ENCODE data around the gene MYH6.
A peak's percentile ranks its signal among the peaks of the same experiment; 100 is the strongest.

Gene MYH6

DNA sequence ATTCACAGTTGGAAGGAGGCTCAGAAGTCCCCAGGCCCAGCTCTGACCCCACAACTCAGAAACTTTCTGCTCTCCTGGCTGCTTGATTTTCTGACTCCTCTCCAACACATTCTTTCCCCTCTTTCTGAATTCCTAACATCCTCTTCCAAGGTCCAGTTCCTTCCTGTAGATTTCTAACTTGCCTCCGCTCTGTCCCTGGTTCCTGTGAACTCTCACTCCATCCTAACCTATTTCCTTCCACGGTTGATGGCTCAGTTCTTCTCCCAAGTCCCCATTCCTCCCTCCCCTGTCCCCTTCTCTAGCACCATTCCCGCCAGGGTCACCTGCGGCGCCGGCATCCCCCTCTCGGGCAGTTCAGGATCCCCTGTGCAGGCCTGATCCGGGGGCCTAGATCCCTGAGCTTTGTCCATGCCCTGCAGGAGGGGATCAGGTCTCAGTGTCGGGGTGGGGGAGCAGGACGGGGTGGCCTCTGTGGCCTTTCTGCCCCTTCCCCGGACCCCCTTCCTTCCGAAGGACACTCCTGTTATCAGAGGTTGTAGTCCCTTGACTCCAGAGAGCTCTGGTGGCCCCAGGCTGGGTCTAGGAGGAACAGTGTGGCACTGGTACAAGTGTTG, 49.4 kb downstream of the MYH6 start:
- no peak for DNase-seq (ENCODE audit: low read depth, low spot score)

DNA sequence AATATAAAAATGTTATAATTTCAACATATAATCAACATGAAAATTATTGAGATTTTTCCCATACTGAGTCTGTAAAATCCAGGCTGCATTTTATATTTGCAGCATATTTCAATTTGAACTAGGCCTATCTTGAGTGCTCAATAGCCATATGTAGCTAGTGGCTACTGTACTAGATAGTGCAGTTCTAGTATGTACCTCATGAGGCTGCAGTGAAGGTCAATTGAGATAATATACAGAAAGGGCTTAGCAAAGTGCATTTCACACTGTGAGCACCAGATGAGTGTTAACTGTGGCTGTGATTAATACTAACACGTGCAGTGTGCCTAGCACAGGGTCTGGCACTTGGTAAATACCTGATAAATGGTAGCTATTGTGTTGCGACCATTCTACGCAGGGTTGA, 50.0 kb downstream of the MYH6 start:
- no peak for DNase-seq (ENCODE audit: low read depth, low spot score)

DNA sequence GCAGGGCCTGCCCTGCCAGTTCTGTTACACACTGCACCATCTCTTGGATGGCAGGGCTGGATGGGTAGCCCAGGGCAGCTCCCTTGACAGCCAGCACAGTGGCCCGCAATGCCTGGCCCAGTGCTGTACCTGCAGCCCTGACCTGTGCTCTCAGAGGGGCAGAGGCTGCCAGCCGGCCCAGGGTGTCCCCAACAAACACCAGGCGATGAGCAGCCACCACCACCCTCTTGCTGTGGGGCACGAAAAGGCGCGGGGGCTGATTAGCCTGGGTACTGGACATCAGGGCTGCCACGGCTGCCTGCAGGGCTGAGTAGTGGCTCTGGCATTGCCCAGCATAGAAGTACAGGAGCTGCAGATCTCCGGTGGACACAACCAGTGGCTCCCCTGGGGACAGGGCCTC, 50.8 kb downstream of the MYH6 start:
- DNase-seq (ENCODE audit: low read depth, low spot score): no peak

DNA sequence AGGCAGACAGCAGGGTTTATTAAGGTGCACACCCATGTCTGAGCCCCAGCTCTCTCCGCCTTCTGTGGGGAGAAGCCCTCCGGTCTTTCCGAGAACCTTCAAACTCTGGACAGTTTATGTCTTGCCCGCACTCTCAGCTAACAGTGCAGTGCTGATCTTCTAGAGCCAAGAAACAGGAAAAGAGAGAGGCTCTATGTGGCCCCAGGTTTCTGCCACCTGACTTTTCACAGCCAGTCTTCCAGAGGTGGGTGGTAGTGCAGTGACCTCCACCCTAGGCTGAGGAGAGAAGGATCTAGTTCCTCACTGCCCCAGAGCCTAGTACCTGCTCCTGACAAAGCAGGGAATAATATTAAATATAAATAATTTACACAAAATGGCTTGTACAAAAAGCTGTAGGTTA, 51.4 kb downstream of the MYH6 start:
- no peak for DNase-seq (ENCODE audit: low read depth, low spot score)

DNA sequence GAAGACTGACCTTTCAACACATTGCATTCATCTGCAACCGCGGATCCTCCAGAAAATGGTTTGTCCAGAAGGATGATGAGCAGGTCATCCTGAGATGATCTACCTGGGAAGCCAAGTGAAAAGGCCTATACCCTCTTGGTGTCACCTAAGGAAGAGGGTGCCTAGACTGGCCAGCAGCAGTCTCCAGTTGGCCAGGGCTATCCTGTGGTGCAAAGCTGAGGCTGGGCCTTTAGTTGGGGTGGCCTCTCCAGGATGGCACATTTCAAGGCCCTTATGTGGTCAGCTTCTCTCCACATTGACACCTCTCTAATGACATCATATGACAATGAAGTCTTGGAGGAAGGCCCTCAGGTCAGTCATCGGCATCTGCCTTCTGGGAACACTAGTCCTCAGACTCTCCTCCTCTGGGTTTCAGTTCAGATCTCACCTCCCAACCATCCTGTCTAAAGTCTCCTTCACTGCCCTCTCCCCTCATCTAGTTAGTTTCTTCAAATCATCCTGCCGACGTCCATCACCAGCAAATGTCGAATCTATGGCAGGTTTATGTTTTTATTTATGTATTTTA, 52.1 kb downstream of the MYH6 start:
- DNase-seq (ENCODE audit: low read depth, low spot score): no peak

DNA sequence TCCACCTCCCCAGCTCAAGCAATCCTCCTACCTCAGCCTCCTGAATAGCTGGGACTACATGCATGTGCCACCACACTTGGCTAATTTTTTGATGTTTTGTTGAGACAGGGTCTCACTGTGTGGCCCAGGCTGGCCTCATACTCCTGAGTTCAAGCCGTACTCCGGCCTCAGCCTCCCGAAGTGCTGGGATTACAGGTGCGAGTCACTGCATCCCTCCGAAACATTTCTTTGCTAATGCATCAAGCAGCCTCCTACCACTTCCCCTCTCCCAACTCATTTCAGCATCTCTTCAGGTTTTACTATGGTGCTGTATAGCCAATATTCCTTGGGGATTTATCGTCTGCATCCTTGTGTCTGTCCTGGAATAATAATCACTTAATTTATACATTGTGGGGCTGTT, 53.1 kb downstream of the MYH6 start:
- DNase-seq (ENCODE audit: low read depth, low spot score): no peak

DNA sequence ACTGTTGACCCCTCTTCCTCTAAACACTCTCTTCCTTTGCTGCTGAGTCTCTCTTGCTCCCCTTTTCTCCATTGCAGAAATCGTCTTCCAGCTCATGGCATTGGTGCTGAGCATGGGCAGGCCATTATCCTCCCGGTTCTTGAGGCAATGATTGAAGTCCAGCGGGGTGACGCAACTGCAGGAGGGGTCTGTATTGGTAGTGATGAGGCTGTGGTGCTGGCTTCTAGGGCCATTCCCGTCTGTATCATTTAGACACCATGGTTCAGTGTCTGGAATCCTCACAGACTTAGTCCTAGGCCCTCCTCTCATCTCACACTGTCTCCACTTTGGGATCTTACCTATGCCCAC, 54.7 kb downstream of the MYH6 start:
- DNase-seq (ENCODE audit: low read depth, low spot score): no peak

DNA sequence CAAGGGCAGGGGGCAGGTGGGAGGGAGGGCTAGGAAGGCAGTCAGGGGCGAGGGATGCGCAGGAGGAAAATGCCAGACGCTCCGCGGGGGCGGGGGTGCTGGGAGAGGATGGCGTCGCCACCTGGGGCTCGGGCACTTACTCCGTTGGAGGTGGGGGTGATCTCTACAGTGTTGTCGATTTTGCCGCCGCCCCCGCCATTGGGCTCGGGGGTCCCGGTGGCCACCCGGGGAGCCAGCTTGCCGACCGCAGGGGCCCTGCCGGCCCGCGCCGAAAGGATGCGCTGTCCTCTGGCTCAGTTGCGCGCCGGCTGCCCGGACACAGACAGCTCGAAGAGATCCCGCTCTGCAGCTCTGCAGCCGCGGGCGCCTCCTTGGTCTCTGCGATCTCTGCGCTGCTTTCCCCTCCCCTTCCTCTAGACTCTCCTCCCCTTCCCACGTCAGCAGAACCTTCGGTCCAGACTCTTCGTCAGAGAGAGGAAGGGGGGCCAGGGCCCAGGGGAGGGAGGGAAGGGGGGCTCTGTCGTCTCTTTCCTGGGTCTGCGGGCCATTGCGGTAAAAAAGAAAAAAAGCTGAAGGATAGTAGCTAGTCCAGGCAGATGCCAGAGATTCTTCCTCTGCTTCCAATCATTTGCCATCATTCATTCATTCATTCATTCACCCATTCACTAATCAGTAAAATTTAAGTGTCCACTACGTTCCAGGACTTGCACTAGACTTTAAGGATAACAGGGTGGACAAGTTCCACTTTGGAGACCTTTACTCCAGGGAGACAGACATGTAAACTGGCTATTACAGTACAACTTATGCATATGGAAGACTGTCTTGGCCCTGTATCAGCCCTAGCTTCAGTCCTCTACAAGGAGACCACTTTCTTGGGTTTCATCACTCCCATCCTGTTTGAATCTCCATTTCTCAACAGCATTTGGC, 55.3 kb downstream of the MYH6 start, which contains the start of gene SLC22A17:
SLC22A17 (minus strand) TSS at position 382 of the 927 bp plus-strand sequence.
- DNase-seq (ENCODE audit: low read depth, low spot score): peak; percentile 90

DNA sequence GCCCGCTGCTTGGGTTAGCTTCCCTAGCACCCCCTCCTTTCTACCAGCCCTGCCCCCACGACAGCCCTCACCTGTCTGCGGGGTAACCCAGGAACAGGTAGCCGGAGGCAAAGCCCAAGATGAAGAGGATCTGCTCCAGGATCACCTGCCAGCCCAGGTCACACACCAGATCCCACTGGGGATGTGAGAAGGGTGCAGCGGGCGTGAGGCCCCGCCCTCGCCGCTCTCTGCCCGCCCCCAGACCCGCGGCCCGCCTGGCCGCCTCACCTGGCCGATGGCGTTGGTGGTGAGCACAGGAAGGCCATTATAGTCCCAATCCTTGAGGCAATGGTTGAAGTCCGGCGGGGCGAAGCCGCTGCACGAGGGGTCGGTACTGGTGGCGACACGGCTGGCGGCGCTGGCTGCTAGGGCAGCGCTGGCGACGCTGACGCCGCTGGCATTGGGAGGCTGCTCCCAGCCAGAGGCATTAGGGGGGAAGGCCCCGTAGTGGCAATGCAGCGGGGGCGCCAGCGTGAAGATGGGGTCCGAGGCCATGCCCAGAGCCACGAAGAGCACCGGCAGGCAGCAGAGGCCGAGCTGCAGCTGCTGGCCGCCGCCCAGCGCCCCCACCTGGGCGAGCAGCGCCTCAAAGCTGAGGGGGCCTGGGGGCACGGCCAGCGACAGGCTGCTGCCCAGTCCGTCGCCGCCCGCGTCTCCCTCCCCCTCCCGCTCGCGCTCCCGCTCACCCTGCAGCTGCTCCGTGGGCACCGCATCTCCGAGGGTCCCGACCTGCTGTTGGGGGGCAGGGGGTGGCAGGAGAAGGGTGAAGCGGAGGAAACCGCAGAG, 56.2 kb downstream of the MYH6 start:
- peak; percentile 42 for DNase-seq (ENCODE audit: low read depth, low spot score)

DNA sequence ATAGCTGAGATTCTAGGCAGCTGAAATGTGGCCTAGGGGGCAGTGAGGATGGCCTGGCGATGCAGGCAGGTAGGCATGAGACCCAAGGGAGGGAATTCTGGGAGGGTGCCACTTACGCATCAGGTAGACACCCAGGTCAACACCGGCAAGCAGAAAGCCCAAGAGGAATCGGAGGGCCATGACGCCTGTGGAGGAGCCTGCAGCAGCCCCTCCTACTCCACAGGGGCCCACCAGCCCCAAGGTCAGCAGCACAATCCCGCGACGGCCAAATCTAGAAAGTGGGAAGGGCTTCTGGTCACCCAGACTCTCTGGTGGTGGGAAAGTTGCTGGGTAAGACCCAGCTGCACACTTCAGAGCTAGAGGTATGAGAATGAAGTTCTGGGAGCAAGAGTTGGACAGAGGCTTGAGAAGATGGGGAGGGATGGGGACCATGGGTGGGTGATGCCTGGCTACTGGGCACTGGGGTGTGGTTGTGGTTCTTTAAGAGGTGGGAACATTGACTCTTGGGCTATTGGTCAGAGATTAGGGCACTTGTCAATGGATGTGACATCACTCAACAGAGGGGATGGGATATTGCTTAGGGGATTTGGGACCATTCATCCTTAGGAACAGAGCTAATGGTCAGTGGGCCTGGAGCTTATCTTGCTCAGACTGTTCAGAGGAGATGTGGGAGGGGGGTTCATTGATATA, 58.8 kb downstream of the MYH6 start:
- DNase-seq (ENCODE audit: low read depth, low spot score): no peak

DNA sequence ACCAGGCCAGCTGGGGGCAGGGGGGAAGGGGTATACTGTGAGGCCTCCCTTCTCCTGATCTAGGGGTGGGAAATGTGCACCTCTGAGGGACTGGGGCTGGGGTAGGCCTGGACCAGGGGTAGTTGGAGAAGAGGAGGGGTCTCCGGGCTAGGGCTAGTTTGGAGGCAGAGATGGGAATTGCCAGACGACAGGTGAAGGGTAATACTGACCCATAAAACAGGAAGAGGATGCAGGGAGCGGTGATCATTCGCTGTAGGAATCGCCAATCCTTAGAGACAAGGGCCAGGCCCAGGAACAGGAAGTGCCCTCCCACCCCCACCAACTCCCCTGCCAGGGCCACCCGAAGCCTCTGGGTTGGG, 59.8 kb downstream of the MYH6 start:
- DNase-seq (ENCODE audit: low read depth, low spot score): no peak

DNA sequence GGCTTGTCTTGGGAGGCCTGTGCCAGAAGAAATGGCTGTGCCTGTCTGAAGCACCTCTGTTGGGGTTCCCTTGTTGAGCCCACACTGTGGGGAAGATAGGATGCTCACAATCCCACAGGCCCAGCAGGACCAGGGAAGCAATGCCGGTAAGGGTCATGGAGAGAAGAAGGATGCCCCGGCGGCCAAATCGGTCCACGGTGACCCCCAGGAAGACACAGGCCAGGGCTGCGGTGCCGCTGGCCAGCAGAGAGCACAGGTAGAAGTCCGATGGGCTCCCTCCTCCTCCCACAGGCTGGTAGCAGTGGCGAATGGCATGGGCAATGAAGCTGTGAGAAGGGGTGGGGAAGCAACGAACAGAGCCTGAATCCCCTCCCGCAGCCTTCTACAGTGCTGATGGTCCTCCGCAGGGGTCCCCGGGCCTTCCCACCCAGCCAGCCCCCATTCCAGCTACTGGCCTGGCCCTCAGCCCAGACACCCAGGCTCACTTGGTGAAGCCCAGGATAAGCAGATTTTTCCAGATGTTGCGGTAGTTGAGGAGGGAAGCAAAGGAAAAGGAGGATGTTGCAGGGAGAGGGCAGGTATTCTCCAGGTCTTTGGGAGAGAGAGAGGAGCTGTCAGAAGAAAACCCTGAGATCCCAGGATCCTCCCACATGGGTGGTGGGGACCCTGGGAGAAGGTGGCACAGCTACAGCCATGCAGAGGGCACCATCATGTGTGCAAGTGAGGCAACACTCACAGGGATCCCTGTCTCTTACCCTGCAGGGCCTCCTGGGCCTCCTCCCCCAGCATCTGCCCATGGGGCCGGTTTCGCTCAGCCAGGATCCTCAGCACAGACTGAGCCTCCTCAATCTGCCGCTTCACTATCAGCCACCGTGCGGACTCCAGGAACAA, 60.4 kb downstream of the MYH6 start:
- DNase-seq (ENCODE audit: low read depth, low spot score): no peak

DNA sequence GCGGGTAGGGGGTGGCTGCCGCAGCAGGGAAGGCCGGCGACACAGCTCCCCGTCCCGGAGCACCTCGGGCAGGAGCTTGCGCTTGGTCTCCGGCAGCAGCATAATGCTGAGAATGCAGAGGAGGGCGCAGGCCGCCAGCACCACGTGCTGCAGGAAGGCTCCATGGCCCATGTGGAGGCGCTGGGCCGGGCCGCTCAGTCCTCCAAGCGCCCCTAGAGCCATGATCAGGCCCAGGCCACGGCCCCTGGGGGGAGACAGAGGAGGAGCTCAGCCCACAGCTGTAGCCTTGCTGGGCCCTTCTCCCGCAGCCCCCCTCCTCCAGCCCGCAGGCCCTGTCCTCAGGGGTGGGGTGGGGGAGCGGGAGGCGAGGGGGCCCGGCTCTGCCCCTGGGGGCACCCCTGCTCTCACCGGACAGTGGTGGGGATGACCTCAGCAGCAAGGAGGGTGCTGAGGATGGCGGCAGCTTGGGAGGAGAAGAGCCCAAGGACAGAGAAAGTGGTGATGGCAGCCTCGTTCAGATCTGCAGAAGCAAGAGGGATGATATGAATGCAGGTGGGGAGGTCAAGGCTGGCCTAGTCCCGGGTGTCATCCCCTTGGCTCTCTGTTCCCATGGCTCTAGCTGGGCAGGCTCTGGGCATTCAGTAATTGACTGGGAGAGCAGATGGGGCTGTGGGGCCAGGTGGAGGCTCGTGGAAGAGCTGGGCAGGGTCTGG, 61.2 kb downstream of the MYH6 start:
- DNase-seq (ENCODE audit: low read depth, low spot score): peak; percentile 31

DNA sequence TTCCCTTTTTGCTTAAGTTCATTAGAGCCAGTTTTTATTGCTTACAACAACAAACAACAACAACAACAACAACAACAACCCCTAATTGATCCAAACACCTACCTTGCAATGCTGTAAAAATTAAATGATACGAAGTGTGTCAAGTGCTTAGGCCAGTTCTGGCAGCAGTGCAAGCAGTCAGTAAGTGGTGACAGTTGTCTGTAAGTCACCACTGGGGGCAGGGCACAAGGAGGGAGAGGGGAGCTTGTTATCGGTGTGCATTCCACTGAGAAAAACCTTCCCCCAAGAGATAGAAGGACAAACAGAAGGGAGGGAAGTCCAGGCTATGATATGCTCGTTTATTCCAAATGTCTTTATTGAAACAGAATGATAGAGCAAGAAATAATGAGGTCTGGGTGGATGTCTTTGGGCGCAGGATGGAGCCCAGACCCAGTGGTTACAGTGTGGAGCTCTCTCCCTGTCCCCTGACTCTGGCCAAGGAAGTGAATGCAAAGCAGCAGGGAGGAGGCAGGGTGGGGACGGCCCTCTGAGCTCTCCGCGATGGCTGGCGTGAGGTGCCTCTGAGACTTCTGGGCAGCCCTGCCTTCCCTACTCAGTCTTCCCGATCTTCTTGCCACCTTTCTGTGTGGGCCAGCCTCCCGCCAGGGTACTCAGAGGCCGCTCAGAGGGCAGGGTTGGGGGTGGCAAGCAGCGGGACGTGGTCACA, 61.9 kb downstream of the MYH6 start:
- peak; percentile 47 for DNase-seq (ENCODE audit: low read depth, low spot score)

DNA sequence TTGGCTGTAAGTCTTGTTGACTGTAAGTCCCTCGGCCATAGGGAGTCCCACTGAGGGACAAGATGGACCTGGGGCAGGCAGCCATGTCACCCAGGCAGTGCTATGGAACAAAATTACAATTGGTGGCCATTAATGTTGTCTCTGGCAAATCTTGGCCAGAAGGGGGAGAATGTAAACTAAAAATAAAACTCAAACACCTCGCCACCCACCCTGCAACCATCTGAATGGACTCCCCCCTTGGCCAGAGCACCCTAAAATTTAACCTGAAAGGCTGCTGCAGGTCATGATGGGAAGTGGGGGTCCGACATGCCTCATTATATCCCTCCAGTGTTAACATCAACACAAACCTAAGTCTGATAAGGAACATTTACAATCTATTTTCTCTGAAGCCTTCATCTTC, 63.6 kb downstream of the MYH6 start:
- DNase-seq (ENCODE audit: low read depth, low spot score): no peak

DNA sequence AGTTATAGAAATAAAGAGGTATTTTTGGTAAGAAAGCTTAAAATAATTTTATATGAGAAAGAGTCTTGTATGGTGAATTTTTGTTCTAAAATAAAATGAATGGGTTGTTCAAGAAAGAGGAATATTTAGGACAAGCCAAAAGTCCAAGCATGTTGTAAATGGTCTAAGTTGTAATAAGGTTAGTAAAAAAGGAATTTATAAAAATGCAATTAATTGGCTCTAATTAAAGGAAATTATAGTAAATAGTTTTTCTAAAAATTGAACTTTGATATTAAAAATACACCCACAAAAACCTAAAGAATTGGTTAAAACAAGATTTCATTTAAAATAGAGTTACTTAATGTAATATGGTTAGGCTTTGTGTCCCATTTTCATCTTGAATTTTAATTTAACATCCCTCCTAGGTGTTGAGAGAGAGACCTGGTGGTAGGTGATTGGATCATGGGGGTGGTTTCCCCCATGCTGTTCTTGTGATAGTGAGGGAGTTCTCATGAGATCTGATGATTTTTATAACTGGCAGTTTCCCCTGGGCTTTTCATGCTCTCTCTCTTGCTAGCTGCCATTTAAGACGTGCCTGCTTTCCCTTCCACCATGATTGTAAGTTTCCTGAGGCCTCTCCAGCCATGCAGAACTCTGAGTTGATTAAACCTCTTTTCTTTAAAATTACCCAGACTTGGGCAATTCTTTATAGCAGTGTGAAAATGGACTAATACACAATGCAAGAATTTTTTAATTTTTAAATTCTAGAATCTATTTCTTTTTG, 68.4 kb downstream of the MYH6 start:
- DNase-seq (ENCODE audit: low read depth, low spot score): no peak

DNA sequence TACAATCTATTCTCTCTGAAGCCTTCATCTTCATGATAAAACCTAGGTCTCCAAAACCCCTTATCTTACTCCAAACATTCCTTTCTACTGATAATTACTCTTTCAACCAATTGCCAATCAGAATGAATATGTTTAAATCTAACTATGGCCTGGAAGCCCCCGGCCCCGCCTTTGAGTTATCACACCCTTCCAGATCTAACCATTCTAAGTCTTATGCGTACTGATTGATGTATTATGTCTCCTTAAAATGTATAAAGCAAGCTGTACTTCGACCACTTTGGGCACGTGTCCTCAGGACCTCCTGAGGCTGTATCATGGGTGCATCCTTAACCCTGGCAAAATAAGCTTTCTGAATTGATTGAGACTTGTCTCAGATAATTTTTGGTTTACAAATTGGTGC, 72.5 kb downstream of the MYH6 start:
- no peak for DNase-seq (ENCODE audit: low read depth, low spot score)
